H1 (cell line): Measurements from ENCODE around the gene OMP. TPM values are rescaled to one million over a fixed set of nuclear protein-coding genes. Genes with fewer than 3 reads are reported as not detected.

Source experiments
- ATF2 ChIP-seq: IDR thresholded peaks from 2 replicates; pipeline ENCODE4 v1.6.1; 2012; ENCODE audit warnings: low read length, inconsistent platforms
- BRCA1 ChIP-seq: IDR thresholded peaks from 2 replicates; pipeline ENCODE4 v1.6.1; 2012; ENCODE audit warnings: low read depth, low read length, improper control_type of control experiment
- CBX8 ChIP-seq: fragments of 300-800, 300-1000 bp; sonication (generic); IDR thresholded peaks from 2 replicates; pipeline ENCODE4 v1.7.1; 2016; ENCODE audit warnings: low read depth, low read length, borderline replicate concordance
- CHD2 ChIP-seq: IDR thresholded peaks from 2 replicates; pipeline ENCODE4 v1.6.1; 2012; ENCODE audit warnings: low read length, improper control_type of control experiment
- CREB1 ChIP-seq: IDR thresholded peaks from 2 replicates; pipeline ENCODE4 v1.6.1; 2012; ENCODE audit warnings: inconsistent platforms
- EP300 ChIP-seq, 2 experiments: IDR thresholded peaks; 1 replicate in 1 of 2; 2 replicates in 1 of 2; pipeline ENCODE4 v1.6.1; 2011 to 2012; ENCODE audit warnings: low read depth in 2 of 2, low read length in 2 of 2, mild to moderate bottlenecking in 2 of 2, borderline replicate concordance in 1 of 2, inconsistent platforms in 1 of 2, moderate library complexity in 1 of 2
- GABPA ChIP-seq: IDR thresholded peaks from 2 replicates; pipeline ENCODE4 v1.6.1; 2011; ENCODE audit warnings: mild to moderate bottlenecking, low read length, moderate library complexity, borderline replicate concordance; ENCODE audit not compliant: insufficient read depth
- KDM1A ChIP-seq: fragments of 200-600, 300-600 bp; sonication (generic); IDR thresholded peaks from 2 replicates; pipeline ENCODE4 v1.7.1; 2016; ENCODE audit warnings: mild to moderate bottlenecking, low read length, borderline replicate concordance
- KDM4A ChIP-seq: IDR thresholded peaks from one replicate; pipeline ENCODE4 v1.7.1; 2012; ENCODE audit warnings: low read depth, mild to moderate bottlenecking, moderate library complexity, low read length, inconsistent platforms; ENCODE audit not compliant: severe bottlenecking
- RAD21 ChIP-seq, 2 experiments: IDR thresholded peaks in 1 of 2; conservative IDR thresholded peaks in 1 of 2; 2 replicates each; pipeline ENCODE4 v1.6.1; 2011; ENCODE audit warnings: low read depth in 2 of 2, low read length in 2 of 2, improper control_type of control experiment in 1 of 2, inconsistent platforms in 1 of 2, mild to moderate bottlenecking in 1 of 2, moderate library complexity in 1 of 2
- RBBP5 ChIP-seq: IDR thresholded peaks from 2 replicates; pipeline ENCODE4 v1.7.1; 2012; ENCODE audit warnings: low read depth, mild to moderate bottlenecking, inconsistent platforms, low read length, moderate library complexity, borderline replicate concordance
- RFX5 ChIP-seq: IDR thresholded peaks from 2 replicates; pipeline ENCODE4 v1.6.1; 2011; ENCODE audit warnings: low read depth, low read length, improper control_type of control experiment, borderline replicate concordance
- RNF2 ChIP-seq: fragments of 200-900, 300-1000 bp; sonication (generic); IDR thresholded peaks from 2 replicates; pipeline ENCODE4 v1.7.1; 2016; ENCODE audit warnings: borderline replicate concordance, low read depth, mild to moderate bottlenecking, antibody characterized with exemption, low read length; ENCODE audit not compliant: poor library complexity, severe bottlenecking; ENCODE audit errors: missing control alignments
- RXRA ChIP-seq: IDR thresholded peaks from 2 replicates; pipeline ENCODE4 v1.6.1; 2011; ENCODE audit warnings: low read depth, mild to moderate bottlenecking, low read length, moderate library complexity; ENCODE audit not compliant: insufficient read depth
- SAP30 ChIP-seq: fragments of 300-600 bp; sonication (generic); IDR thresholded peaks from 2 replicates; pipeline ENCODE4 v1.7.1; 2012; ENCODE audit warnings: low read length, moderate library complexity, mild to moderate bottlenecking, inconsistent platforms; ENCODE audit not compliant: insufficient read depth, insufficient replicate concordance
- SIRT6 ChIP-seq: IDR thresholded peaks from one replicate; pipeline ENCODE4 v1.7.1; 2012; ENCODE audit warnings: low read length, inconsistent platforms
- SIX5 ChIP-seq: IDR thresholded peaks from 2 replicates; pipeline ENCODE4 v1.6.1; 2011; ENCODE audit warnings: mild to moderate bottlenecking, low read depth, low read length
- SRF ChIP-seq: IDR thresholded peaks from 2 replicates; pipeline ENCODE4 v1.6.1; 2011; ENCODE audit warnings: mild to moderate bottlenecking, low read depth, low read length, moderate library complexity
- YY1 ChIP-seq: IDR thresholded peaks from 2 replicates; pipeline ENCODE4 v1.6.1; 2011; ENCODE audit warnings: low read depth, mild to moderate bottlenecking, low read length
- polyA plus RNA-seq, 7 experiments: library from polyadenylated mRNA; depleted of rRNA in 3 of 7; stranded (reverse) in 5 of 7; unstranded in 2 of 7; fragments of >200 nt in 5 of 7; fragments of 200-250 nt in 2 of 7; gene quantifications; 1 replicate in 5 of 7; 2 replicates in 1 of 7; 4 replicates in 1 of 7; pipeline versions ENCODE4 v1.2.1 to v1.2.3, GENCODE V29; 2011 to 2013; ENCODE audit warnings: missing spikeins in 2 of 7, mixed read lengths in 2 of 7
- total RNA-seq: library from RNA; stranded (reverse); fragmentation: NEBNext Ultra II Directional; extraction: Animal tissue kit (Norgen Biotek cat#: 25700); gene quantifications from 2 replicates; pipeline ENCODE4 v1.2.1, GENCODE V29; 2021

OMP gene
- total and polyA plus RNA-seq, 2 of the 8 experiments (the other 6 are each of a cell fraction or from before 2014, with no cell fraction given) = not detected

- peak; percentile 78 for TF ChIP-seq KDM4A
- no peak for TF ChIP-seq RNF2
- peak; percentile 35 for TF ChIP-seq SAP30
- TF ChIP-seq CBX8 = no peak
- no peak for TF ChIP-seq RXRA
- no peak for TF ChIP-seq SRF
- TF ChIP-seq RAD21 (IDR thresholded peaks at IDR 0.05 in 1 of 2, conservative IDR thresholded peaks at IDR 0.05 in 1 of 2; ENCODE audit: low read depth in 2 of 2, low read length in 2 of 2) = peak; percentile 78 to 85
- no peak for TF ChIP-seq CHD2
- TF ChIP-seq SIRT6 = no peak
- no peak for TF ChIP-seq EP300 (IDR thresholded peaks at IDR 0.05; ENCODE audit: borderline replicate concordance in 1 of 2, low read depth in 2 of 2, low read length in 2 of 2)
- peak; percentile 64; the same call in 1 of the 2 replicates for TF ChIP-seq ATF2
- no peak for TF ChIP-seq CREB1
- TF ChIP-seq YY1 = peak; percentile 46; the same call in 1 of the 2 replicates
- TF ChIP-seq RFX5 = no peak
- no peak for TF ChIP-seq BRCA1
- no peak for TF ChIP-seq KDM1A
- no peak for TF ChIP-seq SIX5
- peak; percentile 51; the same call in 1 of the 2 replicates for TF ChIP-seq GABPA
- TF ChIP-seq RBBP5 = no peak
These were observed 24.7 kb downstream of the OMP start (continued) for GRCh38 chr11:77127235-77127911.
